Lower lobe of right lung (tissue), 2 donors: ENCODE data around the gene SIRT1. TPM values are rescaled to one million over a fixed set of nuclear protein-coding genes. Genes with fewer than 3 reads are reported as not detected.
A peak's percentile ranks its signal among the peaks of the same experiment; 100 is the strongest.

Source experiments
- ATAC-seq, 2 donors: fragments of 200-7000 bp; cut with Tn5 transposase; one replicate each; pipeline ENCODE4 v1.9.1; 2020 to 2022; ENCODE audit warnings: mild to moderate bottlenecking in 2 of 2, moderate library complexity in 2 of 2
- DNase-seq: peaks from one replicate; pipeline ENCODE4 v3.0.0-alpha.2; 2020
- H3K27ac ChIP-seq: fragments of 200-600 bp; one replicate; pipeline ENCODE4 v1.8.0; 2022
- H3K27me3 ChIP-seq: fragments of 200-600 bp; one replicate; pipeline ENCODE4 v1.8.0; 2022; ENCODE audit warnings: low read depth
- H3K36me3 ChIP-seq: fragments of 200-600 bp; one replicate; pipeline ENCODE4 v1.8.0; 2022; ENCODE audit warnings: mild to moderate bottlenecking
- H3K4me1 ChIP-seq: fragments of 200-600 bp; one replicate; pipeline ENCODE4 v1.8.0; 2022
- H3K4me3 ChIP-seq: fragments of 200-600 bp; one replicate; pipeline ENCODE4 v1.8.0; 2022; ENCODE audit warnings: mild to moderate bottlenecking
- H3K9me3 ChIP-seq: fragments of 200-600 bp; one replicate; pipeline ENCODE4 v1.8.0; 2022
- intact Hi-C: fragments of 100-400 bp; cut with DNase I; formaldehyde crosslinking; loops from one replicate; pipeline ENCODE4 v1.11.0; 2022
- total RNA-seq: library from RNA; stranded (reverse); fragmentation: NEBNext Ultra II Directional; extraction: Animal tissue kit (Norgen Biotek cat#: 25700); gene quantifications from one replicate; pipeline ENCODE4 v1.2.1, GENCODE V29; 2021
- TF ChIP-seq, protein P1 (sequence below): fragments of 200-600 bp; IDR thresholded peaks from one replicate; pipeline ENCODE4 v1.8.0; 2022; ENCODE audit warnings: antibody characterized with exemption, mild to moderate bottlenecking
- donor health status: DM: no; HTN: yes; CAD: no; lungs with severe emphysema.

Gene SIRT1
- total RNA-seq, 1 donor from 2014 or later, result 21.0 TPM

DNA sequence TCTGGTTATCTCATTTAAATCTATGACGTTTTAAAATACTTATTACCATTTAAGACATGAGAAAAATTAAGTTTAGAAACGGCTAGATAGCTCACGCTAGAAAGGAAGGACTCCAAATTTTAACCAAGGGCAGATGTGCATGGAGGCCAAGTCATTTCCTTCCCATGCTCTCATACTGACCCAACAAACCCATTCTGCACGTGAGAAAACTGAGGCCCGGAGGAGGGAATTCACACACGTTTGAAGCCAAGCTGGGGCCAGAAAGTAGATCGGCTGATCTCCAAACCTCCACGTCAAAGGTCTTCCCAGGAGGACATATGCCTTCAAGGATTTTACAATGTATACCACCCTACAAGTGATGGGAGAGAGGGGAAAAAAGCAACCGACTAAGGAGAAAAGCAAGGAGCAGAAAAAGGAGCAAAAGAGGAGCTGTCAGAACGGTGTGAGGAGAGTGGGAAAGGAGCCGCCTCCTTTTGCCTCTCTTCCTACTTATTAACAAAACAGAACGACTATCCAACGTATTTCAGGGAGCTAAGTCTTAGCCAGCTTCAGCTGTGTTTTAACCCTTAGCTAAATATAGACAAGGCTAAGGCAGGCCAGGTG, 645 bp upstream of the SIRT1 start:
- intact Hi-C loops, result no loop called here
- ATAC-seq (no peak), DNase-seq (no peak)
- Histone ChIP-seq H3K4me1 (peaks cover 16% of the 10 kb centered on the region), H3K27ac (peak overlapping the region; percentile 94), H3K36me3 (peaks cover 23% of the 10 kb centered on the region), H3K9me3 (no peaks in the 10 kb centered on the region), H3K4me3 (peak overlapping the region; percentile 91), H3K27me3 (no peaks in the 10 kb centered on the region)
- TF ChIP-seq, protein P1, sequence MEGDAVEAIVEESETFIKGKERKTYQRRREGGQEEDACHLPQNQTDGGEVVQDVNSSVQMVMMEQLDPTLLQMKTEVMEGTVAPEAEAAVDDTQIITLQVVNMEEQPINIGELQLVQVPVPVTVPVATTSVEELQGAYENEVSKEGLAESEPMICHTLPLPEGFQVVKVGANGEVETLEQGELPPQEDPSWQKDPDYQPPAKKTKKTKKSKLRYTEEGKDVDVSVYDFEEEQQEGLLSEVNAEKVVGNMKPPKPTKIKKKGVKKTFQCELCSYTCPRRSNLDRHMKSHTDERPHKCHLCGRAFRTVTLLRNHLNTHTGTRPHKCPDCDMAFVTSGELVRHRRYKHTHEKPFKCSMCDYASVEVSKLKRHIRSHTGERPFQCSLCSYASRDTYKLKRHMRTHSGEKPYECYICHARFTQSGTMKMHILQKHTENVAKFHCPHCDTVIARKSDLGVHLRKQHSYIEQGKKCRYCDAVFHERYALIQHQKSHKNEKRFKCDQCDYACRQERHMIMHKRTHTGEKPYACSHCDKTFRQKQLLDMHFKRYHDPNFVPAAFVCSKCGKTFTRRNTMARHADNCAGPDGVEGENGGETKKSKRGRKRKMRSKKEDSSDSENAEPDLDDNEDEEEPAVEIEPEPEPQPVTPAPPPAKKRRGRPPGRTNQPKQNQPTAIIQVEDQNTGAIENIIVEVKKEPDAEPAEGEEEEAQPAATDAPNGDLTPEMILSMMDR, result no peak

DNA sequence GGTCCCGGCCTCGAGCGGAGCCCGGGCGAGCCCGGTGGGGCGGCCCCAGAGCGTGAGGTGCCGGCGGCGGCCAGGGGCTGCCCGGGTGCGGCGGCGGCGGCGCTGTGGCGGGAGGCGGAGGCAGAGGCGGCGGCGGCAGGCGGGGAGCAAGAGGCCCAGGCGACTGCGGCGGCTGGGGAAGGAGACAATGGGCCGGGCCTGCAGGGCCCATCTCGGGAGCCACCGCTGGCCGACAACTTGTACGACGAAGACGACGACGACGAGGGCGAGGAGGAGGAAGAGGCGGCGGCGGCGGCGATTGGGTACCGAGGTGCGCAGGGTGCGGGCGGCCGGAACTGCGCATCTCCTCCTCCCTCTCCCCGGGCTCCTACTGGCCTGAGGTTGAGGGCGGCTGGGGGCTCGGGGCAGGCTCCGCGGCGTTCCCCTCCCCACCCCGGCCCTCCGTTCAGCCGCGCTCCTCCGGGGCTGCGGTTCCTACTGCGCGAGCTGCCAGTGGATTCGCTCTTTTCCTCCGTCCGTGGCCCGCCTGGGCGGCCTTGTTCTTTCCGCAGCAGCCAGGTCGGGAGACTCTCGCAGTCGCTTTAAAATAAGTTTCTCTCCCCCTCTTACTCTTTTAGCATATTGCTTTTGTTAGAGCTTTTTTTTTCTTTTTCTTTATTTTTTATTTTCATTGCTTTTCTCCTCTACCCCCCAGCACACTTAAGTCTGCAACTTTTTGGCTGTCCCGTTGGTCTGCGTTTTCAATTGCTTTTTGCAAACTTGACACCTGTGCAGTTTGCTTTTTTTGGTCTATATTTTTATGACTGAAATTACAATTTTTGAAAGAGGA, 600 bp downstream of the SIRT1 start:
- H3K4me1 ChIP-seq, result peaks cover 16% of the 10 kb centered on the region
- H3K4me3 ChIP-seq, result peak overlapping the region; percentile 91
- H3K36me3 ChIP-seq, result peaks cover 36% of the 10 kb centered on the region
- ATAC-seq (peak; percentile 83 to 84), DNase-seq (peak; percentile 91)
- H3K27me3 ChIP-seq, result no peaks in the 10 kb centered on the region
- H3K27ac ChIP-seq, result peak overlapping the region; percentile 94
- TF ChIP-seq, protein P1, result no peak
- no peaks in the 10 kb centered on the region for H3K9me3 ChIP-seq
- intact Hi-C loops, result no loop called here

DNA sequence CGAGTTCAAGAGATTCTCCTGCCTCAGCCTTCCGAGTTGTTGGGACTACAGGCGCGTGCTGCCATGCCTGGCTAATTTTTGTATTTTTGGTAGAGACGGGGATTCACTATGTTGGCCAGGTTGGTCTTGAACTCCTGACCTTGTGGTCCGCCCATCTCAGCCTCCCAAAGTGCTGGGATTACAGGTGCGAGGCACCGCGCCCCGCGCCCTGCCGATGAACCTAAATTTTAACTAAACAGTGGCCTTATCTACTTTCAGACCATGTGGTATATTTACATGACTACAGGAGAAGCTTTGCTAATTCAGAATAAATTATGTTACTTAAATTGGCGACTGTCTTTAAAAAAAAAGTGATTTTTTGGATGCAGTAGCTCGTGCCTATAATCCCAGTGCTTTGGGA, 9.2 kb downstream of the SIRT1 start:
- Histone ChIP-seq H3K27ac (no peak overlapping the region), H3K27me3 (no peaks in the 10 kb centered on the region), H3K9me3 (no peaks in the 10 kb centered on the region), H3K4me1 (no peaks in the 10 kb centered on the region), H3K4me3 (no peak overlapping the region), H3K36me3 (peaks cover 100% of the 10 kb centered on the region)
- TF ChIP-seq, protein P1, result no peak
- intact Hi-C loops, result no loop called here
- ATAC-seq, result no peak
- no peak for DNase-seq

DNA sequence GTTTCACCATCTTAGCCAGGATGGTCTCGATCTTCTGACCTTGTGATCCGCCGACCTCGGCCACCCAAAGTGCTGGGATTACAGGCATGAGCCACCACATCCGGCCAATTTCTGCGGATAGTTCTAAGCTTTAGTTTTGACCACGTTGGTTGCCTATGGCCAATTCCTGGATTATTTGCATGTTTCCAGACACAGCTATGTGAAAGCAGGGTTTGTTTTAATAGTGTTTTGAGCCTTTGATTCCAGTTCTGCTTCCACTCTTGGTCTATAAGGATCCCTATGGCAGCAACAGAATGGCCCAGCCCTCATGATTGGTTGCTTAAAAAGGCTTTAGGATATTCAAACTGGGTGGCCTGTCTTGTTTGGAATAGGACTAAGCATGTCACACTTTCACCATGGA, 19.1 kb downstream of the SIRT1 start:
- Histone ChIP-seq H3K36me3 (peaks cover 89% of the 10 kb centered on the region), H3K27me3 (no peaks in the 10 kb centered on the region), H3K4me1 (no peaks in the 10 kb centered on the region), H3K9me3 (no peaks in the 10 kb centered on the region), H3K27ac (no peak overlapping the region), H3K4me3 (no peak overlapping the region)
- ATAC-seq (no peak), DNase-seq (no peak)
- TF ChIP-seq, protein P1, result no peak
- intact Hi-C loops, result no loop called here

DNA sequence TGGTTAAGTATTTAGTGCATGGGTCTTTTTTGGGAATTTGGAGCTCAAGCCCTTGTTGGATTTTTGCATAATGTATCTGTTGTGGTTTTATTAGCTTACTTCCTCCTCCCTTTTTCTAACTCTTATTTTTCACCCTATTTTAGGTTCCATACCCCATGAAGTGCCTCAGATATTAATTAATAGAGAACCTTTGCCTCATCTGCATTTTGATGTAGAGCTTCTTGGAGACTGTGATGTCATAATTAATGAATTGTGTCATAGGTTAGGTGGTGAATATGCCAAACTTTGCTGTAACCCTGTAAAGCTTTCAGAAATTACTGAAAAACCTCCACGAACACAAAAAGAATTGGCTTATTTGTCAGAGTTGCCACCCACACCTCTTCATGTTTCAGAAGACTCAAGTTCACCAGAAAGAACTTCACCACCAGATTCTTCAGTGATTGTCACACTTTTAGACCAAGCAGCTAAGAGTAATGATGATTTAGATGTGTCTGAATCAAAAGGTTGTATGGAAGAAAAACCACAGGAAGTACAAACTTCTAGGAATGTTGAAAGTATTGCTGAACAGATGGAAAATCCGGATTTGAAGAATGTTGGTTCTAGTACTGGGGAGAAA, 28.0 kb downstream of the SIRT1 start:
- peaks cover 97% of the 10 kb centered on the region for H3K36me3 ChIP-seq
- intact Hi-C loops, result no loop called here
- no peak for DNase-seq
- H3K27ac ChIP-seq, result no peak overlapping the region
- H3K27me3 ChIP-seq, result no peaks in the 10 kb centered on the region
- H3K4me3 ChIP-seq, result no peak overlapping the region
- no peak for ATAC-seq
- TF ChIP-seq, protein P1, result no peak
- no peaks in the 10 kb centered on the region for H3K4me1 ChIP-seq
- no peaks in the 10 kb centered on the region for H3K9me3 ChIP-seq
